Measurements from ENCODE around the gene TTLL3. TPM values are rescaled to one million over a fixed set of nuclear protein-coding genes. Genes with fewer than 3 reads are reported as not detected.

TTLL3 gene
- total and polyA plus RNA-seq, 2 of the 13 experiments (the other 11 are each of a cell fraction or from before 2014, with no cell fraction given) = 9.5 to 51.2 TPM

DNA sequence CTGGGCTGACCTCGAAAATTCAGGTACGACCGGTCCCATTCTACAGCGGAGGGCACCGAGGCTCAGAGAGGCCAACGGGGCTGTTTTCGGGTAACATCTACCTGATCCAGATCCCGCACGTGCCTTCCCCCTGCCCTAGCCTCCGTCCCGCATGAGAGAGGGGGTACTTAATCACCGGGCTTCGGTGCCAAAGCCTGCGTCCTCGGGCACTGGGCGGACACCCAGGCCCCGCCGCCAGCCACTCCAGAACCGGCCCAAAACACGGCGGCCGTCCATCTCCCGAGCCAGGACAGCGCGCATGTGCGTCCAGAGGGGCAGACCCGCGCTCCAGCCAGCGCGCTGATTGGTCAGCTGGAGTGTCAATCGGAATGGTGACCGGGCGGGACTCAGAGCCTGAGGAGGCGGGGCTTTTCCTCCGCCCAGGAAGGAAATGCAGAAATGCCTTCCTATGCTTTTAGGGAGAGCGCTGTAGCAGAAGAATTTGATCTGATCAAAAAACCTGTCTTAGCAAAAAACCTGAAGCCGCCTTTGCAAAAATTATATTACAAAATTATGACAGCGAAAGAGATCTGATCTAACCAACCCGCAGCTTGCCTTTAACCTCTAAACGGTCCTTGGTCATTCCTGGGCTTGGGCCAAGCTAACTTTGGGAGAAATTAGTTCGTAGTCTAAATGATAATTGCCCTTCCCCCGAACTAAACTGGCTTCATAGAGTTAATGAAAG, 33.8 kb downstream of the TTLL3 start, which contains the start of gene RPUSD3 (continued):
- TF ChIP-seq, protein P1, sequence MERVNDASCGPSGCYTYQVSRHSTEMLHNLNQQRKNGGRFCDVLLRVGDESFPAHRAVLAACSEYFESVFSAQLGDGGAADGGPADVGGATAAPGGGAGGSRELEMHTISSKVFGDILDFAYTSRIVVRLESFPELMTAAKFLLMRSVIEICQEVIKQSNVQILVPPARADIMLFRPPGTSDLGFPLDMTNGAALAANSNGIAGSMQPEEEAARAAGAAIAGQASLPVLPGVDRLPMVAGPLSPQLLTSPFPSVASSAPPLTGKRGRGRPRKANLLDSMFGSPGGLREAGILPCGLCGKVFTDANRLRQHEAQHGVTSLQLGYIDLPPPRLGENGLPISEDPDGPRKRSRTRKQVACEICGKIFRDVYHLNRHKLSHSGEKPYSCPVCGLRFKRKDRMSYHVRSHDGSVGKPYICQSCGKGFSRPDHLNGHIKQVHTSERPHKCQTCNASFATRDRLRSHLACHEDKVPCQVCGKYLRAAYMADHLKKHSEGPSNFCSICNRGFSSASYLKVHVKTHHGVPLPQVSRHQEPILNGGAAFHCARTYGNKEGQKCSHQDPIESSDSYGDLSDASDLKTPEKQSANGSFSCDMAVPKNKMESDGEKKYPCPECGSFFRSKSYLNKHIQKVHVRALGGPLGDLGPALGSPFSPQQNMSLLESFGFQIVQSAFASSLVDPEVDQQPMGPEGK (CRISPR knock-in tag; IDR thresholded peaks at IDR 0.05) = no peak
- TF ChIP-seq THYN1 (CRISPR knock-in tag; IDR thresholded peaks at IDR 0.05; ENCODE audit: borderline replicate concordance, low read depth) (no peak), ZNF143 (CRISPR knock-in tag; IDR thresholded peaks at IDR 0.05) (no peak), ZNF224 (CRISPR knock-in tag; IDR thresholded peaks at IDR 0.05) (peak; percentile 91; the same call in 1 of the 2 replicates), ZNF317 (CRISPR knock-in tag; IDR thresholded peaks at IDR 0.05) (peak; percentile 70), PCBP1 (IDR thresholded peaks at IDR 0.05; ENCODE audit: borderline replicate concordance, low read depth, low read length) (no peak), ZFP36L1 (CRISPR knock-in tag; IDR thresholded peaks at IDR 0.05) (no peak), KLF16 (CRISPR knock-in tag; IDR thresholded peaks at IDR 0.05) (no peak), SMYD3 (CRISPR knock-in tag; IDR thresholded peaks at IDR 0.05) (no peak), HDAC2 (CRISPR knock-in tag; IDR thresholded peaks at IDR 0.05) (peak; percentile 40; the same call in 1 of the 2 replicates), FOXO1 (CRISPR knock-in tag; IDR thresholded peaks at IDR 0.05) (peak; percentile 18; the same call in 1 of the 2 replicates), ELF4 (CRISPR knock-in tag; IDR thresholded peaks at IDR 0.05; ENCODE audit: borderline replicate concordance) (no peak), FOXJ3 (CRISPR knock-in tag; IDR thresholded peaks at IDR 0.05; ENCODE audit: borderline replicate concordance) (no peak), RAD51 (IDR thresholded peaks at IDR 0.05; ENCODE audit: borderline replicate concordance) (no peak), MXI1 (IDR thresholded peaks at IDR 0.05; ENCODE audit: borderline replicate concordance, low read depth, low read length) (peak; percentile 59; the same call in 1 of the 3 replicates)
- TF ChIP-seq, protein P2, sequence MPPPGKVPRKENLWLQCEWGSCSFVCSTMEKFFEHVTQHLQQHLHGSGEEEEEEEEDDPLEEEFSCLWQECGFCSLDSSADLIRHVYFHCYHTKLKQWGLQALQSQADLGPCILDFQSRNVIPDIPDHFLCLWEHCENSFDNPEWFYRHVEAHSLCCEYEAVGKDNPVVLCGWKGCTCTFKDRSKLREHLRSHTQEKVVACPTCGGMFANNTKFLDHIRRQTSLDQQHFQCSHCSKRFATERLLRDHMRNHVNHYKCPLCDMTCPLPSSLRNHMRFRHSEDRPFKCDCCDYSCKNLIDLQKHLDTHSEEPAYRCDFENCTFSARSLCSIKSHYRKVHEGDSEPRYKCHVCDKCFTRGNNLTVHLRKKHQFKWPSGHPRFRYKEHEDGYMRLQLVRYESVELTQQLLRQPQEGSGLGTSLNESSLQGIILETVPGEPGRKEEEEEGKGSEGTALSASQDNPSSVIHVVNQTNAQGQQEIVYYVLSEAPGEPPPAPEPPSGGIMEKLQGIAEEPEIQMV (CRISPR knock-in tag; IDR thresholded peaks at IDR 0.05; ENCODE audit: low read depth) = no peak; the same call in 1 of the 2 replicates
- TF ChIP-seq, protein P3, sequence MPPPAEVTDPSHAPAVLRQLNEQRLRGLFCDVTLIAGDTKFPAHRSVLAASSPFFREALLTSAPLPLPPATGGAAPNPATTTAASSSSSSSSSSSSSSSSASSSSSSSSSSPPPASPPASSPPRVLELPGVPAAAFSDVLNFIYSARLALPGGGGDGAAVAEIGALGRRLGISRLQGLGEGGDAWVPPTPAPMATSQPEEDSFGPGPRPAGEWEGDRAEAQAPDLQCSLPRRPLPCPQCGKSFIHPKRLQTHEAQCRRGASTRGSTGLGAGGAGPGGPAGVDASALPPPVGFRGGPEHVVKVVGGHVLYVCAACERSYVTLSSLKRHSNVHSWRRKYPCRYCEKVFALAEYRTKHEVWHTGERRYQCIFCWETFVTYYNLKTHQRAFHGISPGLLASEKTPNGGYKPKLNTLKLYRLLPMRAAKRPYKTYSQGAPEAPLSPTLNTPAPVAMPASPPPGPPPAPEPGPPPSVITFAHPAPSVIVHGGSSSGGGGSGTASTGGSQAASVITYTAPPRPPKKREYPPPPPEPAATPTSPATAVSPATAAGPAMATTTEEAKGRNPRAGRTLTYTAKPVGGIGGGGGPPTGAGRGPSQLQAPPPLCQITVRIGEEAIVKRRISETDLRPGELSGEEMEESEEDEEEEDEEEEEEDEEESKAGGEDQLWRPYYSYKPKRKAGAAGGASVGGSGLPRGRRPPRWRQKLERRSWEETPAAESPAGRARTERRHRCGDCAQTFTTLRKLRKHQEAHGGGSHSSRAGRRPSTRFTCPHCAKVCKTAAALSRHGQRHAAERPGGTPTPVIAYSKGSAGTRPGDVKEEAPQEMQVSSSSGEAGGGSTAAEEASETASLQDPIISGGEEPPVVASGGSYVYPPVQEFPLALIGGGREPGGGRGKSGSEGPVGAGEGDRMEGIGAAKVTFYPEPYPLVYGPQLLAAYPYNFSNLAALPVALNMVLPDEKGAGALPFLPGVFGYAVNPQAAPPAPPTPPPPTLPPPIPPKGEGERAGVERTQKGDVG (CRISPR knock-in tag; IDR thresholded peaks at IDR 0.05; ENCODE audit: borderline replicate concordance) = no peak
- TF ChIP-seq, protein P4, sequence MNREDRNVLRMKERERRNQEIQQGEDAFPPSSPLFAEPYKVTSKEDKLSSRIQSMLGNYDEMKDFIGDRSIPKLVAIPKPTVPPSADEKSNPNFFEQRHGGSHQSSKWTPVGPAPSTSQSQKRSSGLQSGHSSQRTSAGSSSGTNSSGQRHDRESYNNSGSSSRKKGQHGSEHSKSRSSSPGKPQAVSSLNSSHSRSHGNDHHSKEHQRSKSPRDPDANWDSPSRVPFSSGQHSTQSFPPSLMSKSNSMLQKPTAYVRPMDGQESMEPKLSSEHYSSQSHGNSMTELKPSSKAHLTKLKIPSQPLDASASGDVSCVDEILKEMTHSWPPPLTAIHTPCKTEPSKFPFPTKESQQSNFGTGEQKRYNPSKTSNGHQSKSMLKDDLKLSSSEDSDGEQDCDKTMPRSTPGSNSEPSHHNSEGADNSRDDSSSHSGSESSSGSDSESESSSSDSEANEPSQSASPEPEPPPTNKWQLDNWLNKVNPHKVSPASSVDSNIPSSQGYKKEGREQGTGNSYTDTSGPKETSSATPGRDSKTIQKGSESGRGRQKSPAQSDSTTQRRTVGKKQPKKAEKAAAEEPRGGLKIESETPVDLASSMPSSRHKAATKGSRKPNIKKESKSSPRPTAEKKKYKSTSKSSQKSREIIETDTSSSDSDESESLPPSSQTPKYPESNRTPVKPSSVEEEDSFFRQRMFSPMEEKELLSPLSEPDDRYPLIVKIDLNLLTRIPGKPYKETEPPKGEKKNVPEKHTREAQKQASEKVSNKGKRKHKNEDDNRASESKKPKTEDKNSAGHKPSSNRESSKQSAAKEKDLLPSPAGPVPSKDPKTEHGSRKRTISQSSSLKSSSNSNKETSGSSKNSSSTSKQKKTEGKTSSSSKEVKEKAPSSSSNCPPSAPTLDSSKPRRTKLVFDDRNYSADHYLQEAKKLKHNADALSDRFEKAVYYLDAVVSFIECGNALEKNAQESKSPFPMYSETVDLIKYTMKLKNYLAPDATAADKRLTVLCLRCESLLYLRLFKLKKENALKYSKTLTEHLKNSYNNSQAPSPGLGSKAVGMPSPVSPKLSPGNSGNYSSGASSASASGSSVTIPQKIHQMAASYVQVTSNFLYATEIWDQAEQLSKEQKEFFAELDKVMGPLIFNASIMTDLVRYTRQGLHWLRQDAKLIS (CRISPR knock-in tag; IDR thresholded peaks at IDR 0.05) = no peak

Data from HepG2 (cell line).